NCI-H446 (cell line): ENCODE measurements around the gene HEATR5B.
"Not testable (repeated sequence)": the region's sequence is repeated elsewhere in the genome, so short reads cannot be mapped to it uniquely, and the experiment has no call there.

Experiments used
- DNase-seq, 2 experiments: peaks; one replicate each; lab custom pipeline; 2025; lab: John Stamatoyannopoulos, UW

HEATR5B gene

DNA sequence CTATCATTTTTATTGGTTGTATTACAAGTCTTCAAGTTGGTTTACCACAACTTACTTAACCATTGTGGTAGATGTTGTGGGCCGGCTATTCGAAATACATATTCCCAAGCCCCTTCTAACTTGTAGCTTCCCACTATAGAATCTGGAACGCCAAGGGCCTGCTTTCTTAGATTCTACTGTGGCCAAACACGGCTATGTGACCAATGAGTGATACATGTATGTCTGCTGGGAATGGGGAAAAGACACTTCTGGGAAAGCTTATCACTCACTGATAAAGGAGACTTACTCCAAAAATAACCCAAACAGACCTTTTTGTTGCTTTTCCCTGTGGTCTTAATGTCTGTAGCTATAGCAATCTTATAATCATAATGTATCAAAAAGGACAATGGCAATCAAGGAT lies 142.3 kb downstream of the HEATR5B start:
- no peak for DNase-seq

DNA sequence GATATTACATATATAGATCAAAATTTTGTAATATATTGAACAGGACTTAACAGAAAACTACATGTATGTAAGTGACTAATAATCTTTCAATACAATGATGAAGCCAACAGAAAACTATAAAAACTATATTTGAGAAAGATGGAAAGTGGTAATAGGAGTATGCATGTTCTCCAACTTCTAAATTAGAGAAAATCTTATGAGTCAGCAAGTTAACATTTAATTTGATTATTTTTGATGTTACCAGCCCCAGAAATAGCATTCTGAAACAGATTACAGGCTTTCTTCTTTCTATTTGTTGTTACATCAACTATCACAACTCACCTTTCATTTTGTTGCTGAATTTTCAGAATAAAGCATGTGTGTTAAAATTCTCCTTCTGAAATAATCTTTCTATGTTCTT lies 147.6 kb downstream of the HEATR5B start:
- not testable (repeated sequence) for DNase-seq

DNA sequence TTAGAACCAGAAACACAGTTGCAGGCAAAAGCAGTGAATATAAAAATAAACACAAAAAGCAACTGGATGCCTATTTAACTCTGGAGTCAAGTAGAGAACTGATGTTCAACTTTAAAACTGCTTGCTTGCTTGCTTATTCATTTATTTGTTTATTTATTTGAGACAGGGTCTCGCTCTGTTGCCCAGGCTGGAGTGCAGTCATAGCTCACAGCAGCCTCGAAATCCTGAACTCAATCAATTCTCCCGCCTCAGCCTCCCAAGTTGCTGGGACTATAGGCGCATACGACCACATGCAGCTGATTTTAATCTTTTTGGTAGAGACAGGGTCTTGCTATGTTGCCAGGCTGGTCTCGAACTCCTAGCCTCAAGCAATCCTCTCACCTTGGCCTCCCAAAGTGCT lies 152.5 kb downstream of the HEATR5B start:
- not testable (repeated sequence) for DNase-seq
